ENCODE results near the gene APRT.

Gene APRT

GRCh38 chr16:88811769-88812512, at the start of gene APRT:
APRT (minus strand) TSS chr16:88811928; CDS start chr16:88811899, 29 bp downstream.
- DNase-seq = peak; percentile 93

DNA sequence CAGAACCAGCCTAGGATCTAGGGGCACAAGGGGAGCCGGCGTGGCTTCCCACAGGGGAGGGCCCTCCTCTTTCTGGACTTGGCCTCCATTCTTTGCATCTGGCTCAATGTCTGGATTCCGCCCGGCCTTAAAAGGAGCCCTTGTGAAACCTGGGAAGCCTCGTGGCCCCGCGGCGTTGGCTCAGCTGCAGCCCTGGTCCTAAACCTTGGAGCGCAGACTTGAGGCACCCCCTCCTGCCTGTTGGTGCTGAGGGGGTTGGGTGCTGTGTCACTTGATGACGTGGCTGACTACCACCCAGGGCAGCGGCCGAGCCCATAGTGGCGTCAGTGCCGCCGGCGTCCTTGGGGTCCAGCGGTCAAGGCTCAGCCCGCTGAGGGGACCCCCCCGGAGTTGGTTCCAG, 49.6 kb upstream of the APRT start:
- DNase-seq = no peak

GRCh38 chr16:88859381-88860091, 47.8 kb upstream of the APRT start:
- DNase-seq = peak; percentile 21

- DNase-seq = peak; percentile 86
These were observed 46.1 kb upstream of the APRT start for GRCh38 chr16:88857728-88858339.

- peak; percentile 98 for DNase-seq
These were observed 45.4 kb upstream of the APRT start, which contains the start of the genes GALNS and TRAPPC2L for GRCh38 chr16:88856828-88857727. GALNS (minus strand) TSS chr16:88856947; CDS start chr16:88856877, 70 bp downstream. TRAPPC2L (plus strand) TSS chr16:88857127; CDS start chr16:88857151, 24 bp downstream.

DNA sequence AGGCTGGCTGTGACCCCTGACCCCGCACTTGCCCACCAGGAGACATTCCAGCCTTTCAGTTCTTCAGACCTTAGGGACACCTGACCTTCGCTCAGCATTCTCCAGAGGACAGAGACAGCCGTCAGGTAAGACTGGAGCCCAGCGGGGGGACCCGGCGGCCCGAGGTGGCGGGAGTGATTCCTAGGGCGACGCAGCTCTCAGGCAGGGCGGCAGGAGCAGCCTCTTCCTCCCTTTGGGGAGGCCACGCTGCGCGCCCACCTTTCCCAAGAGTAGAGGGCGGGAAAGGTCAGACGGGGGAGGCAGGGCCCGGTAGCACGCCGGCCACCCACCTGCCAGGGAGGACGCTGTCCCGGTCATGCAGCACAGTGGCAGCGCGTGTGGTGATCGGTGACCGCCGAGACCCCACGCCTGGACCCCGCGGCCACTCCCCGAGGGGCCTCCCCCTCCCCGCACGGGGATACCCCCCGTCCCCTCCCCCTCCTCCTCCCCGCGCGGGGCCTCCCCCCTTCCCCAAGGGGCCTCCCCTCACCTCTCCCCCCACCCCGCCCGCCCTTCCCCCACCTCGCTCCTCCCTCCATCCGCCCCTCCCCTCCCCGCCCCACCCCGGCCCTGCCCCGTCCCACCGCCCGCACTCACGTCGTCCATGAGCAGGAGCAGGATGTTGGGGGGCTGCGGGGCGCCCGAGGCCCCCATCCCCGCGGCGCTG, 44.5 kb upstream of the APRT start:
- no peak for DNase-seq

DNA sequence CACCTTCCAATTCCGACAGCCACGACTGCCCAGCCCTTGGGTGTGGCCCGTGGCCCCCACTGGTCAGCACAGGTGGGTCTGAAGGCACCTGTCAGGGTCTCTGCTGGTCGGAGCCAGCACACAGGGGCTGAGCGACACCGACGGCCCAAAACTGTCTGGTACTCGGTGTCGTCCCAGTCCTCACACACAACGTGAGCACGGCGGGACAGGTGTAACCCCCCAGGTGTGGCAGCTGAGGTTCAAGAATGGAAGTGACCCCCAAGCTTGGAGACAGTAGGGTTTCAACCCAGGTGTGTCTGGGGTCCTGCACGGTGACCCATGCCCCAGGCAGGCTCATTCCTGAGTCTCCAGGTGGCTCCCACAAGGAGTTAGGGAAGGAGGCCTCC, 44.0 kb upstream of the APRT start:
- no peak for DNase-seq

- peak; percentile 58 for DNase-seq
These were observed 43.4 kb upstream of the APRT start for GRCh38 chr16:88855176-88855575.

DNA sequence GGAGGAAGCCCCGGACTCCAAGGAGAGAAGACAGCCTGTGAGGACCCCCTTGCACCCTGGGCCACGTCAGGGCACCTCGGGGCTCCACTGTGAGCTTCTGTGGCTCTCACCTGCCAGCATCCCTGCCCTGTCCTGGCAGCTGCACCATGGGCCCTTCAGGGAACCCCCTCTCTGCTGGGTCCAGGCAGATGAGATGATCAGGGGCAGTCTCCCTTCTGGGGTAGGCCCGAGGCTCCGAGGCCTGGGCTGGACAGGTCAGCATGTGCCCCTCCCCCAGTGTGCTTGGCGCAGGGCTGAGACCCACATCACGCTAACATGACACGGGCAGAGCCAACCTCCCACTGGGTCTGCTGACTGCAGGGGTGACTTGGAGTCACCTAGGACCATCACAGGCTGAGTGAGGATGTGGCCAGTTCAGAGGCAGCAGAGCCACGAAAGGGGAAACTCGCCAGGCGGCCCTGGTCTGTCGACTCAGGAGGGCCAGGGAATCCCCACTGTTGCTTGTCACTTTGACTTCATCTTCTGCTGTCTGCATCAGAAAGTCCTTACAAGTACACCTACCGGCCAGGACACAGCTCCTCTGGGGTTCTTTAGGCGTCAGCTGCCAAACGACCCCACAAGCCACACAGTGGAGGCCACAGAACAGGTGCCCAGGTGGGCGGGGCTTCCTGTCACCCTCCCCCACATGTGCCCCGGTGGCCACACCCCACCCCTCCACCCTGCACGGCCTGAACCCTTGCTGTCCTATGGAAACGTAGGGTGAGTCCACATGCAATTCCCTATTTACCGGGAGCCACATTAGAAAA, 42.8 kb upstream of the APRT start:
- peak; percentile 89 for DNase-seq

- peak; percentile 73 for DNase-seq
These were observed 41.7 kb upstream of the APRT start for GRCh38 chr16:88853325-88853941.

GRCh38 chr16:88851616-88852015, 39.9 kb upstream of the APRT start:
- no peak for DNase-seq

DNA sequence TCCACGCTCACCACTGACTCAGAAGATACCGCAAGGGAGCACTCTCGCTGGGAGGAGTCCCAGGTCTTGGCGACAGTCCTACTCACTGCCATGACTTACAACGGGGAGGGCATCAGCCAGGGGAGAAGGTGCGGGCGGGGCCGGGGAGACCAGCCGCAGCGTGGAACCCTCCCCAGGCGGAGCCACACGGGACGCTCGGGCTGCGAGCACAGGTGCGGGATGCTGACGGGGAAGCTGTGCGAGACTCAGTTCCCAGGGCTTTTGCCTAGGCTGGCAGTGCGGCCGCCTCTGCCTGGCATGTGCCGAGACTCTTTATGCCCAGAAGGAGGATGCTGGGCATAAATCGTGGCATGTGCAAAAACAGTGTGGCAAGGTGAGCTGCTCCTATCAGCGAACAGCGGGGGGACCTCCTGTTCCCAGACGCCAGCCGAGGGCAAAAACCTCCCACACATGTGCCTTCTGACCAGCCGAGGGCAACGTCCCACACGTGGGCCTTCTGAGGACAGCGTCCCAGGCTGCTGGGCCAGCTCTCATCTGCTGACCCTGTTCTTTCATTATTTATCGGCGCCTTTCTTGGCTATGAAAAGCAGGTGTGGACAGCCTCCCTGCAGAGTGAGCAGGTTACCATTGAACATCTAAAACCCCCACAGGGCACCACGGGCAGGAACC, 38.9 kb upstream of the APRT start:
- DNase-seq = no peak

GRCh38 chr16:88848557-88848956, 36.8 kb upstream of the APRT start:
- no peak for DNase-seq

DNA sequence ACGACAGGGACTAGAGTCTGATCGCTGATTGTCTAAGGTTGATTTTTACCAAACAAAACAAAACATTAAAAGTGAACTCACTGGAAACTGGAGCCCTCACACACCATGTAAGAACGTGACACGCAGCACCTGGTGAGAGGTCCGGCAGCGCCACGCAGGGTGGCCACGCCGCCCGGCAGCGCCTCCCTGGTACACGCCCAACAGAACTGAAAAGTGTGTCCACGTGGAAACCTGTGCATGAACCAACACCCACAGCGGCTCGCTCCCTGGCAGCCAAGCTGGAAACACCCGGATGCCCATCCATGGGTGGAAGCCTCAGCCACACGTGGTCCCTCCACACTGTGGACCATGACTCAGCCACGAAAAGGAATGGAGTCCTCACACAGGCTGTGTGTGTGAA, 35.9 kb upstream of the APRT start:
- no peak for DNase-seq

- DNase-seq = peak; percentile 92
These were observed 34.4 kb upstream of the APRT start for GRCh38 chr16:88846088-88846487.

GRCh38 chr16:88844419-88845036, 32.8 kb upstream of the APRT start:
- DNase-seq = no peak

- DNase-seq = no peak
These were observed 31.5 kb upstream of the APRT start for GRCh38 chr16:88843256-88843655.

DNA sequence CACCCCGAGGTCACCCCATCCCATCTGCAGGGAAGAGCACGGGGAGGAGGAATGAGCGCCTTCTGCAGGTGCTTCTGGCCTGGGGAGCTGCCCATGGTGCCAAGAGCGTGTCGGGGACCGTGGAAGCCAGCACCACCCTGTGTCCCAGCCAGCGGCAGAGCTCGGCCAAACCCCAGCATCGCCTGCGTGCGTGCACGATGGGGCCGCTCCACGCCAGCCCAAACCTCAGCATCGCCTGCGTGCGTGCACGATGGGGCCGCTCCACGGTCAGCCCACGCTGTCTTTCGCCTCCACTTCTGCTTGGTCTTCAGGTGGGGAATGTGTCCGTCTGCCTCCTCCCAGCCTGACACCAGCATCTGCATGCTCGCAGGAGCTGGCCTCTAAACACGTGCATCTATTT, 31.1 kb upstream of the APRT start:
- no peak for DNase-seq

GRCh38 chr16:88842308-88842756, 30.6 kb upstream of the APRT start:
- DNase-seq = no peak

Data from inflammatory macrophage treated with lipopolysaccharide for 4 hours (primary cell).